ENCODE results near the gene MYH11.

DNA sequence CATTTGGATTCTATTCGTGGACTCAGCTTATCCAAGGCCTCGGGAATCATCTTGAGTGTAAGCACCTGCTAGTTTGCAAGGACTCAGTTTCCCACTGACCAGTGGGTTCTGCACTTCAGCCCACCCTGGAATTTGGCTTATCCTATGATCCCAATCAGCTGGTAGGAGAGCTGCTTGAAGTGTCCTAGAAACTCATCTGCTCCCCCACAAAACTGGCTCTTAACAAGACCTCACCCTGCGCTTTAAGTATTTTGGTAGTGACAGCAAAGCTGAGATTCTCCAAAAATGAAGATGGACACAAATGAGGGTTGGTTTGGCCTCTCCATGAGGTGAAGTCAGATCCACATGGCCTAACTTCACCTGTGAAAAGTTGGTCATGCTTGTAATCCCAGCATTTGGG, 149.5 kb downstream of the MYH11 start:
- no peak for TF ChIP-seq SP1 (IDR thresholded peaks at IDR 0.05)
- TF ChIP-seq SUZ12 (IDR thresholded peaks at IDR 0.05) = no peak

Measured in HEK293T (cell line).